ENCODE results near the gene SLC16A12.

DNA sequence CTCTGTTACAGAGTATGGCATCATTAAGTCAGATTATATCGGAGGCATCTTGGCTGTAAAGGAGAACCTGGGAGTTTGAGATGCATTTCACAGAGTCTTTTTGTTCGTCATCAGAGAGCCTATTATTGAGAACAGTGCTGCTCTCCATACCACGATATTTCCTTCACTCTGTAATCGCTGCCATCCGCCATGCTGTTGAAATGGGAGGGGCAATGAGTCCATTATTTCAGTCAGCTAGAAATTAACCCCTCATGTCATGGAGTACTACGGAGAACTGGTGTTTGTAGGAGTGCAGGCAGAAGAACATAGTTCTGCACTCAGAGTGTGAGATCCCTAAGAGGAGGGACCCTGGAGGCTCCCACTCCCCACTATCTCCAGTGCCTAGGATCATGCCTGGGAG lies 59.2 kb downstream of the SLC16A12 start:
- TF ChIP-seq, protein P1, sequence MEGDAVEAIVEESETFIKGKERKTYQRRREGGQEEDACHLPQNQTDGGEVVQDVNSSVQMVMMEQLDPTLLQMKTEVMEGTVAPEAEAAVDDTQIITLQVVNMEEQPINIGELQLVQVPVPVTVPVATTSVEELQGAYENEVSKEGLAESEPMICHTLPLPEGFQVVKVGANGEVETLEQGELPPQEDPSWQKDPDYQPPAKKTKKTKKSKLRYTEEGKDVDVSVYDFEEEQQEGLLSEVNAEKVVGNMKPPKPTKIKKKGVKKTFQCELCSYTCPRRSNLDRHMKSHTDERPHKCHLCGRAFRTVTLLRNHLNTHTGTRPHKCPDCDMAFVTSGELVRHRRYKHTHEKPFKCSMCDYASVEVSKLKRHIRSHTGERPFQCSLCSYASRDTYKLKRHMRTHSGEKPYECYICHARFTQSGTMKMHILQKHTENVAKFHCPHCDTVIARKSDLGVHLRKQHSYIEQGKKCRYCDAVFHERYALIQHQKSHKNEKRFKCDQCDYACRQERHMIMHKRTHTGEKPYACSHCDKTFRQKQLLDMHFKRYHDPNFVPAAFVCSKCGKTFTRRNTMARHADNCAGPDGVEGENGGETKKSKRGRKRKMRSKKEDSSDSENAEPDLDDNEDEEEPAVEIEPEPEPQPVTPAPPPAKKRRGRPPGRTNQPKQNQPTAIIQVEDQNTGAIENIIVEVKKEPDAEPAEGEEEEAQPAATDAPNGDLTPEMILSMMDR (conservative IDR thresholded peaks at IDR 0.05; ENCODE audit: low read depth, low read length) = no peak
- TF ChIP-seq, protein P2, sequence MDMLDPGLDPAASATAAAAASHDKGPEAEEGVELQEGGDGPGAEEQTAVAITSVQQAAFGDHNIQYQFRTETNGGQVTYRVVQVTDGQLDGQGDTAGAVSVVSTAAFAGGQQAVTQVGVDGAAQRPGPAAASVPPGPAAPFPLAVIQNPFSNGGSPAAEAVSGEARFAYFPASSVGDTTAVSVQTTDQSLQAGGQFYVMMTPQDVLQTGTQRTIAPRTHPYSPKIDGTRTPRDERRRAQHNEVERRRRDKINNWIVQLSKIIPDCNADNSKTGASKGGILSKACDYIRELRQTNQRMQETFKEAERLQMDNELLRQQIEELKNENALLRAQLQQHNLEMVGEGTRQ (IDR thresholded peaks at IDR 0.05; ENCODE audit: low read depth, low read length) = no peak
- no peak for TF ChIP-seq RFX5 (IDR thresholded peaks at IDR 0.05; ENCODE audit: low read depth, low read length)
- TF ChIP-seq MAZ (IDR thresholded peaks at IDR 0.05; ENCODE audit: borderline replicate concordance, low read depth, low read length) = no peak
- TF ChIP-seq MAFK (IDR thresholded peaks at IDR 0.05; ENCODE audit: low read depth, low read length) = no peak
- TF ChIP-seq POLR2A (IDR thresholded peaks at IDR 0.05; ENCODE audit: low read depth, low read length) = no peak
- no peak for TF ChIP-seq RCOR1 (IDR thresholded peaks at IDR 0.05; ENCODE audit: insufficient replicate concordance, low read length)
- TF ChIP-seq SMC3 (IDR thresholded peaks at IDR 0.05; ENCODE audit: low read depth, low read length) = no peak
- no peak for TF ChIP-seq RAD21 (IDR thresholded peaks at IDR 0.05; ENCODE audit: low read length)
- no peak for TF ChIP-seq BHLHE40 (IDR thresholded peaks at IDR 0.05; ENCODE audit: low read depth, low read length)
- TF ChIP-seq MXI1 (IDR thresholded peaks at IDR 0.05; ENCODE audit: borderline replicate concordance, low read depth, low read length) = no peak
- TF ChIP-seq CEBPB (IDR thresholded peaks at IDR 0.05; ENCODE audit: low read depth, low read length) = no peak
- TF ChIP-seq CHD1 (IDR thresholded peaks at IDR 0.05; ENCODE audit: low read depth, low read length) = no peak

Measured in IMR-90 (cell line).